ENCODE measurements around the gene SLC39A13.

SLC39A13 gene

DNA sequence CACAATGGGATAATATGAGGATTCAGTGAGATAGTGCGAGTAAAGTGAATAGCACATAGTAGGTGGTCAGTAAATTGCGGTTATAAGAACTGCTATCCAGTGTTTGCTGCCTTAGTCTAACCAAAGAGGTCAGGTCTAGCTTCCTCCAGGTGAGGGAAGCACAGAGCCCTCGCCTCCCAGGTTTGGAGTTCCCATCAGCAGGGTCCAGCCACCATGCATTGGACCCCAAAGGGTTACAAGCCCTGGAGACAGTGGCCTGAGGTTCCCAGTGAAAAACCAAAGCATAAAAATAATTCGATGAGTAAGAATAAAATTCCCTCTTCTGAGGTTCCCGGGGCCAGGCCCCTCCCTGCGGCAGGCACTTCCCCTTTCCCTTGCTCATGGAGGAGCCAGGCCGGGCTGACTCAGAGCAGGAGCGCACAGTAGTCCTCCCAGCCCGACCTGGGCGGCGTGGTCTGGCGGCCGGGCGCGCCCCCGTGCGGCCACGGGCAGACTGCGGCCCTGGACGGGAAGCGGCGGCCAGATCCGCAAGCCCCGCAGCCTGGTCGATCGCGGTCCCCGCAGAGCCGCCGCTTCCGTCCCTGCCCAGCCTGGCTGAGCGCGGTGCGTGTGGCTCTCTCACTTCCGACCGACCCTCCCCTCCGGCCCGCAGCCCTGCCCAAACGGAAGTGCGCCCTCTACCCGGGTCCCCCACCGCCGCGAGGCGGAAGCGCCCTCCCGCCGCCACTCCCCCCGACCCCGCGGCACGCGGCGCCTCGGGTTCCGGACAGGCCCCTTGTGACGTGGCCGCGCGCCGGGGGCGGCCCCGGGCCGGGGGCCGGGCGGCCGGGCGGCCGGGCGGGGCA lies at the start of gene SLC39A13:
Gene SLC39A13, plus strand, starts transcription at position 845 of the 845 bp plus-strand sequence. CDS start 1,505 bp downstream, outside the sequence.
- peak within 1 kb of the TSS; percentile 93 for H3K27ac Mint-ChIP-seq
- H3K36me3 Mint-ChIP-seq (ENCODE audit: low read depth) = no peaks in the 10 kb centered on the region
- H3K27me3 Mint-ChIP-seq = no peaks in the 10 kb centered on the region
- DNase-seq (peak; percentile 94), ATAC-seq (peak; percentile 89)
- H3K4me1 Mint-ChIP-seq = peaks cover 21% of the 10 kb centered on the region
- H3K4me3 Mint-ChIP-seq = peak within 1 kb of the TSS; percentile 88
- no peaks in the 10 kb centered on the region for H3K9me3 Mint-ChIP-seq

GRCh38 chr11:47358731-47359051 lies 49.7 kb upstream of the SLC39A13 start:
- Mint-ChIP-seq H3K27me3 (no peaks in the 10 kb centered on the region), H3K9me3 (no peaks in the 10 kb centered on the region), H3K27ac (no peak overlapping the region), H3K4me1 (peaks cover 18% of the 10 kb centered on the region), H3K36me3 (ENCODE audit: low read depth) (no peaks in the 10 kb centered on the region), H3K4me3 (no peak overlapping the region)
- DNase-seq (no peak), ATAC-seq (no peak)

DNA sequence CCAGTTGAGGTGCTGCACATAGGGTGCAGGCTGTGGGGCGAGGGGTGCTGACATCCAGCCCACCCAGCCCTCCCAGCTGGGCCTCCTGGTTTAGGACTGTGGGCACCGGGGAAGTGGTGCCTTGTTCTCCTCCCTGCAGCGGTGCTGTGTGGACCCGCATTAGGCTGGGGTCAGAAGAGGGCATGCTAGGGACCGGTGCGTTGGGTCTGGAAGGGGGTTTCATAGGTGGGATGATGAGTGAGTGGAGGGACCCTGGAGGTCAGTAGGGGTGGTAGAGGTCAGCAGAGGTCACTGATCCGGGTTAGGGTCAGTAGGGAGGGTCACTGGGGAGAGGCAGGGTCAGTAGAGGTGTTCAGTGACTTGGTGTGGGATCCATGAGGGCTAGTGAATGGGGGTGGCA lies 49.2 kb upstream of the SLC39A13 start:
- no peak overlapping the region for H3K4me3 Mint-ChIP-seq
- no peaks in the 10 kb centered on the region for H3K36me3 Mint-ChIP-seq (ENCODE audit: low read depth)
- no peak overlapping the region for H3K27ac Mint-ChIP-seq
- H3K27me3 Mint-ChIP-seq = no peaks in the 10 kb centered on the region
- no peak for ATAC-seq
- no peaks in the 10 kb centered on the region for H3K9me3 Mint-ChIP-seq
- peaks cover 18% of the 10 kb centered on the region for H3K4me1 Mint-ChIP-seq
- DNase-seq = no peak

DNA sequence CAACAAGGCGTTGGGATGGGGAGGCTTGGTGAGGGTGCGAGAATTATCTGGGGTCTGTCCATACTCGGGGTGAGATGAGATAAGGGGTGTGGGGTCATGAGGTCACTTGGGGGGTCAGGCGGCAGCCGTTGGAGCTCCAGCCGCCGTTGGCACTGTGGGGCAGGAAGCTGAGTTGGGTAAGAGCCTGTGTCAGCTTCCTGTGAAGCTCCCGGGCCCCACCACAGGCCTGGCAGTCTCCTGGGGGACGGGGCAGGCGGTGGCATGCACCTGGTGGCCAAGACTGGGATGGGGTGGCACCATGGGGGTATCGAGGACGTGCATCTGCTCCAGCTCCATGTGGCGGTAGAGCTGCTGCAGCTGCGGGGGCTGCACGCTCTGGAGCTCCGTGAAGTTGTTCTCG lies 48.8 kb upstream of the SLC39A13 start:
- no peak overlapping the region for H3K4me3 Mint-ChIP-seq
- no peaks in the 10 kb centered on the region for H3K9me3 Mint-ChIP-seq
- no peaks in the 10 kb centered on the region for H3K36me3 Mint-ChIP-seq (ENCODE audit: low read depth)
- ATAC-seq (peak; percentile 18), DNase-seq (peak; percentile 9)
- H3K27ac Mint-ChIP-seq = no peak overlapping the region
- H3K4me1 Mint-ChIP-seq = peaks cover 18% of the 10 kb centered on the region
- H3K27me3 Mint-ChIP-seq = no peaks in the 10 kb centered on the region

GRCh38 chr11:47360341-47360740 lies 48.0 kb upstream of the SLC39A13 start:
- Mint-ChIP-seq H3K9me3 (no peaks in the 10 kb centered on the region), H3K27ac (no peak overlapping the region), H3K36me3 (ENCODE audit: low read depth) (no peaks in the 10 kb centered on the region), H3K4me3 (no peak overlapping the region), H3K4me1 (peaks cover 18% of the 10 kb centered on the region), H3K27me3 (no peaks in the 10 kb centered on the region)
- DNase-seq = no peak
- ATAC-seq = no peak

- H3K36me3 Mint-ChIP-seq (ENCODE audit: low read depth) = no peaks in the 10 kb centered on the region
- H3K27ac Mint-ChIP-seq = peak overlapping the region; percentile 23
- ATAC-seq = no peak
- no peaks in the 10 kb centered on the region for H3K9me3 Mint-ChIP-seq
- no peak for DNase-seq
- peaks cover 2% of the 10 kb centered on the region for H3K27me3 Mint-ChIP-seq
- H3K4me3 Mint-ChIP-seq = no peak overlapping the region
- peaks cover 24% of the 10 kb centered on the region for H3K4me1 Mint-ChIP-seq
Observed at GRCh38 chr11:47361419-47361818, 47.0 kb upstream of the SLC39A13 start.

DNA sequence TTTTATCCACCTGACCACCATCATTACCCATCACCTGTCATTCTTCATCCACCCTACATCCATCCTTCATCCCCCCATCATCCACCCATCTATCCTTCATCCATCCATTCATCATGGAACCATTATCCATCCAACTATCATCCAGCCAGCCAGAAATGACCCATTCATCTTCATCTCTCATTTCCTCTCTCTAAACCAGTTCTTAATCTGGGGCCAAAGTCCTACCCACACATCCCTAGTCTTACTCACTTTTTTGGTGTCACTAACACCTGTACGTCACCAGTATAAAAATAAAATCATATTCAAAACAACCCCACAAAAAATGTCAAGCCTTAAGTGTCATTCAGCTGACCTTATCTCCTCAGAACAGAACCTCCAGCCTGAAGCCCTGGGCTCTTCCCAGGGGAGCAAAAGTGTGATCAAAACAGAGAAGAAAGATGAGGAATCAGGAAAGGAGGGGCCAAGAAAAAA lies 42.3 kb upstream of the SLC39A13 start:
- H3K27ac Mint-ChIP-seq = peak overlapping the region; percentile 41
- ATAC-seq = no peak
- H3K27me3 Mint-ChIP-seq = peaks cover 4% of the 10 kb centered on the region
- H3K9me3 Mint-ChIP-seq = no peaks in the 10 kb centered on the region
- DNase-seq = no peak
- no peak overlapping the region for H3K4me3 Mint-ChIP-seq
- no peaks in the 10 kb centered on the region for H3K36me3 Mint-ChIP-seq (ENCODE audit: low read depth)
- H3K4me1 Mint-ChIP-seq = peaks cover 35% of the 10 kb centered on the region

- ATAC-seq (peak; percentile 25), DNase-seq (no peak)
- Mint-ChIP-seq H3K27ac (peak overlapping the region; percentile 89), H3K4me3 (peak overlapping the region; percentile 38), H3K27me3 (peaks cover 4% of the 10 kb centered on the region), H3K4me1 (peaks cover 42% of the 10 kb centered on the region), H3K36me3 (ENCODE audit: low read depth) (no peaks in the 10 kb centered on the region), H3K9me3 (no peaks in the 10 kb centered on the region)
Observed at GRCh38 chr11:47369676-47370075, 38.7 kb upstream of the SLC39A13 start.

DNA sequence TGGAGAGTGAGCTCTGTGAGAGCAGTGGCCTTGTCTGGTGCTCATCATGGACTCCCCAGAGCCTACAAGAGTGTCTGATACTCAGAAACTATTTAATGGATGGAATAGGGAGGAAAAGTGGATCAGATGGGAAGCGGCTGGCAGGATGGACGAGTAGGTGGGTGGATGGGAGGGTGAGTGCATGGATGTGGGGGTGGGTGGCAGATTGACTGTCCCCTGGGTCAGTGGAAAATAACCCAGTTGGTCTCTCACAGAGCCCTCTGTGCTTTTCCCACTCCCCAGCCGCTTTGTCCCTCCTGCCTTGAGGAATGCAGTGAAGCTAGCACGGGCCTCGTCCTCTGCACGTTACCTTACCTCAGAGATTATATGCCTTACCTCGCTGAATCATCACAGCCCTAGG lies 36.0 kb upstream of the SLC39A13 start:
- DNase-seq (no peak), ATAC-seq (no peak)
- H3K36me3 Mint-ChIP-seq (ENCODE audit: low read depth) = no peaks in the 10 kb centered on the region
- no peak overlapping the region for H3K27ac Mint-ChIP-seq
- no peaks in the 10 kb centered on the region for H3K27me3 Mint-ChIP-seq
- H3K4me3 Mint-ChIP-seq = no peak overlapping the region
- peaks cover 42% of the 10 kb centered on the region for H3K4me1 Mint-ChIP-seq
- H3K9me3 Mint-ChIP-seq = no peaks in the 10 kb centered on the region

DNA sequence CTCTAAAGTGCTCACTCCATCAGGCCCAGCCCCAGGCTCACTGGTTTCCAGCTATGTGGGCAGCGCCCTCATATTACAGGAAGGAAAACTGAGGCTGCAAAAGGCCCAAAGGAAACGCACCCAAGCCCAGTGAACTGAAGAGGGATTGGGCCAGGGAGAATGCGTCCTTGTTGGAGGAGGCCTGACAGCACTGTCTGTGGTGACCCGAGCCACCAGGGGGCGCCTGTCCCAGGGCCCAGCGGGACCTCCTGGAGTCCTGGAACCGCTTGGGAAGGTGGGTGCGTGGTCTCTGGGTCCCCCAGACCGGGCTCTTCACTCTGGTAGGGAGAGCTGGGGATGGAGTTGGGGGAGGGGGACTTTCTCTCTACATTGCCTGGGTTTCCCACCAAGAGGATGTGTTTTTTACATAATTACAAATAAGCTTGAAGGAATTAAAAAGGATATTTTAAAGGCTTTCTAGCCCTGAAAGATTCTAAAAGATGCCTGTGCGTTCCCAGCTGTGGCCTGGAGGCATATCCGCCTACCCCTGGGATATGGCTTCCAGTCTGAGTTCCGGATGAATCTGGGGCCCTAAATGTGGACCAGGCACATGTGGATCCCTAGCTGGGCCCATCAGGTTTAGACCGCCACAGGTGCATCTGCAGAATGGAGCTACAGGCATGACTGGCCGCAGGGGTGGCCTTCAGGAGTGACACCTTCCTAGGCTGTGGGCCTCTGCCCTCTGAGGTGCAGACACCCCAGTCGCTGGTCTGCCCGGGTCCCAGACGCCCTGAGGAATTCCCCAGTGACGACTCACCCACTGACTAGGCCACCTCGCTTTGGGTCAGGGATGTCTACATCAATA lies 34.3 kb upstream of the SLC39A13 start:
- H3K9me3 Mint-ChIP-seq = no peaks in the 10 kb centered on the region
- H3K27me3 Mint-ChIP-seq = no peaks in the 10 kb centered on the region
- H3K27ac Mint-ChIP-seq = no peak overlapping the region
- peak; percentile 92 for DNase-seq
- peak; percentile 75 for ATAC-seq
- no peak overlapping the region for H3K4me3 Mint-ChIP-seq
- H3K4me1 Mint-ChIP-seq = peaks cover 33% of the 10 kb centered on the region
- no peaks in the 10 kb centered on the region for H3K36me3 Mint-ChIP-seq (ENCODE audit: low read depth)

GRCh38 chr11:47374720-47375019 lies 33.7 kb upstream of the SLC39A13 start:
- Mint-ChIP-seq H3K27me3 (no peaks in the 10 kb centered on the region), H3K9me3 (no peaks in the 10 kb centered on the region), H3K4me3 (no peak overlapping the region), H3K36me3 (ENCODE audit: low read depth) (no peaks in the 10 kb centered on the region), H3K4me1 (peaks cover 27% of the 10 kb centered on the region), H3K27ac (no peak overlapping the region)
- ATAC-seq (no peak), DNase-seq (no peak)

- Mint-ChIP-seq H3K27me3 (no peaks in the 10 kb centered on the region), H3K27ac (no peak overlapping the region), H3K4me3 (no peak overlapping the region), H3K36me3 (ENCODE audit: low read depth) (no peaks in the 10 kb centered on the region), H3K9me3 (no peaks in the 10 kb centered on the region), H3K4me1 (peaks cover 24% of the 10 kb centered on the region)
- ATAC-seq (no peak), DNase-seq (no peak)
Observed at GRCh38 chr11:47375020-47375419, 33.4 kb upstream of the SLC39A13 start.

DNA sequence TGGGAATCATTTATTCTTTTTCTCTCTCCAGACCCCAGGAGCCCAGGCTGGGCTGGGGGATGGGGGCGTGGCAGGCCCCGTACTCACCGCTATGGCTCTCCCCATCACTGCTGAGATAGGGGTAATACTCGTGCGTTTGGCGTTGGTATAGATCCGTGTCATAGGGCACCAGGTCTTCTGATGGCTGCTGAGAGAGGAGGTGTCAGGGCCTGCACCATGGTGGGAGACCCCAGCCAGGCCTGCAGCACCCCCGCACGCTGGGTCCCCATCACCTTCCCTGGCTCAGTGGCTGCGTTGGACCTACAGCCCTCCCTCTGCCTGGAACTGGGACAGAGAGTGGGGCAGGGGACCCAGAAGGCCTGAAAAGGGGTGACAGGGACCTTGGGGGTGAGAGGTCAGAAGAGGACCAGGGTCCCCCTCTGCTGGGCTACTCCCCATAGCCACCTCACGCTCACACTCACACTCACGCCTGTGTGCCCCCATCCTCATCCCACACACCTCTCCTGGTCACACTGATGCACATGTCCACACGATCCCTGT lies 32.8 kb upstream of the SLC39A13 start:
- ATAC-seq = no peak
- H3K4me3 Mint-ChIP-seq = no peak overlapping the region
- no peaks in the 10 kb centered on the region for H3K27me3 Mint-ChIP-seq
- no peak for DNase-seq
- H3K4me1 Mint-ChIP-seq = peaks cover 21% of the 10 kb centered on the region
- no peak overlapping the region for H3K27ac Mint-ChIP-seq
- no peaks in the 10 kb centered on the region for H3K36me3 Mint-ChIP-seq (ENCODE audit: low read depth)
- H3K9me3 Mint-ChIP-seq = no peaks in the 10 kb centered on the region

- ATAC-seq = no peak
- no peak for DNase-seq
- Mint-ChIP-seq H3K4me1 (peaks cover 18% of the 10 kb centered on the region), H3K36me3 (ENCODE audit: low read depth) (no peaks in the 10 kb centered on the region), H3K4me3 (no peak overlapping the region), H3K27ac (no peak overlapping the region), H3K27me3 (no peaks in the 10 kb centered on the region), H3K9me3 (no peaks in the 10 kb centered on the region)
Observed at GRCh38 chr11:47376107-47376524, 32.3 kb upstream of the SLC39A13 start.
